Calu3 (cell line): ENCODE results near the gene HLA-DOB. TPM values are rescaled to one million over a fixed set of nuclear protein-coding genes. Genes with fewer than 3 reads are reported as not detected.

Experiments
- BruUV-seq: library from RNA; stranded (reverse); fragments of 400-500 nt; replicated peaks from 2 replicates; lab custom pipeline; 2021; lab: Mats Ljungman, UMichigan
- CTCF ChIA-PET: fragments of 300-600 bp; sonication (Branson Sonifier 250); formaldehyde crosslinking; loops from one replicate; lab custom pipeline; 2022; ENCODE audit warnings: antibody characterized with exemption; lab: Charles Lee
- DNase-seq: peaks from one replicate; pipeline ENCODE4 v3.0.0; 2022
- H3K27ac Mint-ChIP-seq: one replicate; pipeline ENCODE4 v1.8.0; 2022; ENCODE audit warnings: mixed read lengths; ENCODE audit not compliant: unreplicated experiment
- H3K27me3 Mint-ChIP-seq: one replicate; pipeline ENCODE4 v1.8.0; 2022; ENCODE audit warnings: mixed read lengths; ENCODE audit not compliant: unreplicated experiment
- H3K36me3 Mint-ChIP-seq: one replicate; pipeline ENCODE4 v1.8.0; 2022; ENCODE audit warnings: mild to moderate bottlenecking, moderate library complexity, mixed read lengths; ENCODE audit not compliant: insufficient read depth, unreplicated experiment
- H3K4me1 Mint-ChIP-seq: one replicate; pipeline ENCODE4 v1.8.0; 2022; ENCODE audit warnings: mild to moderate bottlenecking, low read depth, mixed read lengths; ENCODE audit not compliant: unreplicated experiment
- H3K4me3 Mint-ChIP-seq: one replicate; pipeline ENCODE4 v1.8.0; 2022; ENCODE audit warnings: mild to moderate bottlenecking, low read depth, moderate library complexity, mixed read lengths; ENCODE audit not compliant: unreplicated experiment
- H3K9me3 Mint-ChIP-seq: one replicate; pipeline ENCODE4 v1.8.0; 2022; ENCODE audit warnings: low read depth, mixed read lengths; ENCODE audit not compliant: unreplicated experiment
- intact Hi-C: fragments of 100-400 bp; cut with micrococcal nuclease; formaldehyde crosslinking; loops from one replicate; pipeline ENCODE4 v1.10.0; 2022; ENCODE audit not compliant: unreplicated experiment
- total RNA-seq: library from RNA; stranded (reverse); gene quantifications from 2 replicates; pipeline ENCODE4 v1.2.3, GENCODE V29; 2022
- TF ChIP-seq, protein P1 (sequence below): fragments of 200-600 bp; IDR thresholded peaks from one replicate; pipeline ENCODE4 v1.8.0; 2022; ENCODE audit warnings: antibody characterized with exemption; ENCODE audit not compliant: unreplicated experiment

HLA-DOB gene
- total RNA-seq, 1 experiment from 2014 or later: 0.97 TPM

GRCh38 chr6:32842690-32843089, 25.9 kb upstream of the HLA-DOB start:
- peaks cover 26% of the 10 kb centered on the region for H3K4me1 Mint-ChIP-seq
- peaks cover 54% of the 10 kb centered on the region for H3K36me3 Mint-ChIP-seq
- CTCF ChIA-PET: interaction anchor here (1.6 kb wide), 1 partner anchor 11 kb away, joined by 5 read pairs; the partner anchor contains the start of genes PSMB9 and TAP1
- TF ChIP-seq, protein P1, sequence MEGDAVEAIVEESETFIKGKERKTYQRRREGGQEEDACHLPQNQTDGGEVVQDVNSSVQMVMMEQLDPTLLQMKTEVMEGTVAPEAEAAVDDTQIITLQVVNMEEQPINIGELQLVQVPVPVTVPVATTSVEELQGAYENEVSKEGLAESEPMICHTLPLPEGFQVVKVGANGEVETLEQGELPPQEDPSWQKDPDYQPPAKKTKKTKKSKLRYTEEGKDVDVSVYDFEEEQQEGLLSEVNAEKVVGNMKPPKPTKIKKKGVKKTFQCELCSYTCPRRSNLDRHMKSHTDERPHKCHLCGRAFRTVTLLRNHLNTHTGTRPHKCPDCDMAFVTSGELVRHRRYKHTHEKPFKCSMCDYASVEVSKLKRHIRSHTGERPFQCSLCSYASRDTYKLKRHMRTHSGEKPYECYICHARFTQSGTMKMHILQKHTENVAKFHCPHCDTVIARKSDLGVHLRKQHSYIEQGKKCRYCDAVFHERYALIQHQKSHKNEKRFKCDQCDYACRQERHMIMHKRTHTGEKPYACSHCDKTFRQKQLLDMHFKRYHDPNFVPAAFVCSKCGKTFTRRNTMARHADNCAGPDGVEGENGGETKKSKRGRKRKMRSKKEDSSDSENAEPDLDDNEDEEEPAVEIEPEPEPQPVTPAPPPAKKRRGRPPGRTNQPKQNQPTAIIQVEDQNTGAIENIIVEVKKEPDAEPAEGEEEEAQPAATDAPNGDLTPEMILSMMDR: no peak
- H3K4me3 Mint-ChIP-seq: peak overlapping the region; percentile 96
- no TSS peak for BruUV-seq
- no peaks in the 10 kb centered on the region for H3K9me3 Mint-ChIP-seq
- no peak for DNase-seq
- H3K27me3 Mint-ChIP-seq: no peaks in the 10 kb centered on the region
- H3K27ac Mint-ChIP-seq: peak overlapping the region; percentile 7
- intact Hi-C loops: no loop called here

DNA sequence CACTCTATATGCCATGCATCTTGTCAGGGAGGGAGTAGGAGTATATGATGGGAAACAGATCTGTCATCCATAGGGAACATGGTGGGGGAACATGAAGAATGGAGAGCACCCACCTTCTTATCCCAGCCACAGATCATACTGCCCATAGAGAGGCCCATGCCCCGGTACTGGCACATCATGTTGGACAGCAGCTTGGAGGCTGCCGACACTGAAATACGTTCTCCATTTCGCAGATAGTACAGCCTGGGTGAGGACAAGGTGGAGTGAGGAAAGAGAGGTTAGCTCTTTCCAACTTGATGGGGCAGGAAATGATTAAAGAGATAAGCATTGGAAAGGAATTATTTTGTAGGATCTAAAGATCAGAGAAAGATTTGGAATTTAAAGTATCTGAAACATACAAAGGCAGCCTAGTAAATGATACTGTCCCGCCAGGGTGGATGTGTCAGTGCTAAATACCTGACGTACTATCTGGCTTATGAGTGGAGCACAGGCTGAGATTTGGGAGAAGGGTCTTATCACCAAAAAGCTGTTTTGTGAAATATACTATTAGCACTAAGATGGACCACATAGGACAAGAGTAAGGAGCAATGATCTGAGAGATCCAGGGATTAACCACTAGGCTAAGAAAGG, 25.3 kb upstream of the HLA-DOB start:
- no peak for DNase-seq
- Mint-ChIP-seq H3K27ac (no peak overlapping the region), H3K27me3 (no peaks in the 10 kb centered on the region), H3K4me3 (no peak overlapping the region), H3K36me3 (peaks cover 53% of the 10 kb centered on the region), H3K9me3 (no peaks in the 10 kb centered on the region), H3K4me1 (peaks cover 31% of the 10 kb centered on the region)
- BruUV-seq: no TSS peak
- CTCF ChIA-PET: interaction anchor here (1.6 kb wide), 1 partner anchor 12 kb away, joined by 5 read pairs; the partner anchor contains the start of genes PSMB9 and TAP1
- TF ChIP-seq, protein P1: no peak
- intact Hi-C loops: no loop called here

GRCh38 chr6:32840604-32841246, 23.9 kb upstream of the HLA-DOB start:
- Mint-ChIP-seq H3K9me3 (no peaks in the 10 kb centered on the region), H3K36me3 (peaks cover 51% of the 10 kb centered on the region), H3K27me3 (no peaks in the 10 kb centered on the region), H3K4me3 (no peak overlapping the region), H3K4me1 (peaks cover 39% of the 10 kb centered on the region), H3K27ac (no peak overlapping the region)
- BruUV-seq: no TSS peak
- CTCF ChIA-PET: interaction anchor here (3.7 kb wide), 1 partner anchor 13 kb away, joined by 131 read pairs; the partner anchor contains the start of genes PSMB9 and TAP1
- TF ChIP-seq, protein P1: no peak
- intact Hi-C loops: no loop called here
- DNase-seq: no peak

- no peak for DNase-seq
- Mint-ChIP-seq H3K4me1 (peaks cover 30% of the 10 kb centered on the region), H3K36me3 (peaks cover 55% of the 10 kb centered on the region), H3K4me3 (no peak overlapping the region), H3K9me3 (no peaks in the 10 kb centered on the region), H3K27ac (no peak overlapping the region), H3K27me3 (no peaks in the 10 kb centered on the region)
- CTCF ChIA-PET: interaction anchor here (1.2 to 3.7 kb wide), 11 partner anchors 12 to 141 kb away, joined by 8 to 171 read pairs (median 14); partner anchors contain the start of genes BRD2, HLA-DMA, PSMB9 and TAP1
- intact Hi-C loops: loop anchor here (2.0 kb wide), 1 partner anchor 13 kb away; the partner anchor contains the start of gene TAP1
- BruUV-seq: no TSS peak
- TF ChIP-seq, protein P1: no peak
Observed at GRCh38 chr6:32839356-32839755, 22.6 kb upstream of the HLA-DOB start.
